ENCODE measurements around the gene CBY2. TPM values are rescaled to one million over a fixed set of nuclear protein-coding genes. Genes with fewer than 3 reads are reported as not detected.

Gene CBY2
- total and polyA plus RNA-seq, 2 of the 4 experiments (the other 2 are of a cell fraction), result not detected

DNA sequence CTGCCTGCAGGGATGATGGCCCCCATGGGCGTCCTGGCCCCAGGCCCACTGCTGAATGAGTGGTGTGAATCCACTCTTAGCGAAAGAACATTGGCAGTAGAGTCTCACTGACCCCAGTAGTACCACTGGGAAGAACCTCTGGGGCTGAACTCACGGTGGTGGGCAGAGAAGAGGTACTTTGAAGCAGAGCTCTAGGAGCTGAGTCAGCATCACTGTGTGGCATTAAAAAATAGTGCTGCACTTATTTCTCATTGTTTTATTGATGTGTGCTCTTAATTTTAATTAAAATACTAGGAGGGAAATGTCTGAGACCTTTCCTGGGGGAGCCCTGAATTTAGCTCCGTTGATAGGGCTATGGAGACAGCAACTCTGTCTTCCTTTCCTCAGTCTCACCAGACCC lies 61.3 kb downstream of the CBY2 start:
- H3K56ac ChIP-seq (ENCODE audit: extremely low read depth, insufficient read depth, low read length), result no peak overlapping the region
- H3K18ac ChIP-seq (ENCODE audit: low read depth, low read length), result no peak overlapping the region
- no peak overlapping the region for H4K5ac ChIP-seq (ENCODE audit: low read depth, low read length)
- H3K23ac ChIP-seq (ENCODE audit: low read depth, low read length), result no peak overlapping the region
- no peaks in the 10 kb centered on the region for H3K79me1 ChIP-seq (ENCODE audit: low read depth in 1 of 2, low read length in 2 of 2)
- H2BK15ac ChIP-seq (ENCODE audit: low read depth, low read length), result no peak overlapping the region
- H3K4ac ChIP-seq (ENCODE audit: low read depth, low read length), result no peak overlapping the region
- no peaks in the 10 kb centered on the region for H4K20me1 ChIP-seq (ENCODE audit: insufficient read depth, low read length)
- no peaks in the 10 kb centered on the region for H3K36me3 ChIP-seq (ENCODE audit: control insufficient read depth, insufficient read depth, low read length)
- no peak overlapping the region for H3K4me2 ChIP-seq (ENCODE audit: low read depth, low read length)
- peaks cover 12% of the 10 kb centered on the region for H3K27me3 ChIP-seq (ENCODE audit: control insufficient read depth, insufficient read depth, low read length)
- H3K9ac ChIP-seq (ENCODE audit: low read depth, low read length), result no peak overlapping the region
- BruUV-seq (replicated peaks), result no TSS peak
- no peaks in the 10 kb centered on the region for H3K4me1 ChIP-seq (ENCODE audit: control insufficient read depth, insufficient read depth, low read length)
- no peaks in the 10 kb centered on the region; the same call in 1 of the 2 replicates for H3K9me3 ChIP-seq (ENCODE audit: control insufficient read depth, insufficient read depth, low read length)
- H2BK120ac ChIP-seq (ENCODE audit: low read depth, low read length), result no peak overlapping the region
- 43% methylated on average over 2 of the region's 4 CpGs; no CpG with 5 or more reads in 1 of the 2 experiments for WGBS, 2 experiments (ENCODE audit: extremely low coverage in 2 of 2, insufficient read length in 1 of 2)
- H2BK20ac ChIP-seq (ENCODE audit: low read depth, low read length), result no peak overlapping the region
- no peak overlapping the region for H4K91ac ChIP-seq (ENCODE audit: insufficient read depth, low read depth, low read length)
- no peak overlapping the region for H2AK5ac ChIP-seq (ENCODE audit: low read depth, low read length)
- H2AFZ ChIP-seq (replicated peaks; ENCODE audit: low read length, poor library complexity), result no peak overlapping the region
- in situ Hi-C loops (cut with MboI; ENCODE audit: low sequenced_read_pairs) (no loop called here), intact Hi-C loops (cut with micrococcal nuclease) (no loop called here), dilution Hi-C loops (cut with HindIII; ENCODE audit: low sequenced_read_pairs, unreplicated experiment) (no loop called here)
- H3K14ac ChIP-seq (replicated peaks; ENCODE audit: low read depth, low read length), result no peak overlapping the region
- TF ChIP-seq RFX5 (IDR thresholded peaks at IDR 0.05; ENCODE audit: low read depth, low read length), result no peak
- TF ChIP-seq, protein P1, sequence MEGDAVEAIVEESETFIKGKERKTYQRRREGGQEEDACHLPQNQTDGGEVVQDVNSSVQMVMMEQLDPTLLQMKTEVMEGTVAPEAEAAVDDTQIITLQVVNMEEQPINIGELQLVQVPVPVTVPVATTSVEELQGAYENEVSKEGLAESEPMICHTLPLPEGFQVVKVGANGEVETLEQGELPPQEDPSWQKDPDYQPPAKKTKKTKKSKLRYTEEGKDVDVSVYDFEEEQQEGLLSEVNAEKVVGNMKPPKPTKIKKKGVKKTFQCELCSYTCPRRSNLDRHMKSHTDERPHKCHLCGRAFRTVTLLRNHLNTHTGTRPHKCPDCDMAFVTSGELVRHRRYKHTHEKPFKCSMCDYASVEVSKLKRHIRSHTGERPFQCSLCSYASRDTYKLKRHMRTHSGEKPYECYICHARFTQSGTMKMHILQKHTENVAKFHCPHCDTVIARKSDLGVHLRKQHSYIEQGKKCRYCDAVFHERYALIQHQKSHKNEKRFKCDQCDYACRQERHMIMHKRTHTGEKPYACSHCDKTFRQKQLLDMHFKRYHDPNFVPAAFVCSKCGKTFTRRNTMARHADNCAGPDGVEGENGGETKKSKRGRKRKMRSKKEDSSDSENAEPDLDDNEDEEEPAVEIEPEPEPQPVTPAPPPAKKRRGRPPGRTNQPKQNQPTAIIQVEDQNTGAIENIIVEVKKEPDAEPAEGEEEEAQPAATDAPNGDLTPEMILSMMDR (conservative IDR thresholded peaks at IDR 0.05; ENCODE audit: low read depth, low read length), result no peak
- TF ChIP-seq MAZ (IDR thresholded peaks at IDR 0.05; ENCODE audit: borderline replicate concordance, low read depth, low read length), result no peak
- TF ChIP-seq NFE2L2 (IDR thresholded peaks at IDR 0.05; ENCODE audit: low read depth, low read length), result no peak
- TF ChIP-seq, protein P2, sequence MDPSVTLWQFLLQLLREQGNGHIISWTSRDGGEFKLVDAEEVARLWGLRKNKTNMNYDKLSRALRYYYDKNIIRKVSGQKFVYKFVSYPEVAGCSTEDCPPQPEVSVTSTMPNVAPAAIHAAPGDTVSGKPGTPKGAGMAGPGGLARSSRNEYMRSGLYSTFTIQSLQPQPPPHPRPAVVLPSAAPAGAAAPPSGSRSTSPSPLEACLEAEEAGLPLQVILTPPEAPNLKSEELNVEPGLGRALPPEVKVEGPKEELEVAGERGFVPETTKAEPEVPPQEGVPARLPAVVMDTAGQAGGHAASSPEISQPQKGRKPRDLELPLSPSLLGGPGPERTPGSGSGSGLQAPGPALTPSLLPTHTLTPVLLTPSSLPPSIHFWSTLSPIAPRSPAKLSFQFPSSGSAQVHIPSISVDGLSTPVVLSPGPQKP (IDR thresholded peaks at IDR 0.05; ENCODE audit: borderline replicate concordance, low read depth, low read length), result no peak
- TF ChIP-seq RAD21 (IDR thresholded peaks at IDR 0.05; ENCODE audit: low read length), result no peak
- TF ChIP-seq, protein P3, sequence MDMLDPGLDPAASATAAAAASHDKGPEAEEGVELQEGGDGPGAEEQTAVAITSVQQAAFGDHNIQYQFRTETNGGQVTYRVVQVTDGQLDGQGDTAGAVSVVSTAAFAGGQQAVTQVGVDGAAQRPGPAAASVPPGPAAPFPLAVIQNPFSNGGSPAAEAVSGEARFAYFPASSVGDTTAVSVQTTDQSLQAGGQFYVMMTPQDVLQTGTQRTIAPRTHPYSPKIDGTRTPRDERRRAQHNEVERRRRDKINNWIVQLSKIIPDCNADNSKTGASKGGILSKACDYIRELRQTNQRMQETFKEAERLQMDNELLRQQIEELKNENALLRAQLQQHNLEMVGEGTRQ (IDR thresholded peaks at IDR 0.05; ENCODE audit: low read depth, low read length), result no peak
- TF ChIP-seq MXI1 (IDR thresholded peaks at IDR 0.05; ENCODE audit: borderline replicate concordance, low read depth, low read length), result no peak
- TF ChIP-seq FOS (IDR thresholded peaks at IDR 0.05; ENCODE audit: low read depth, low read length), result no peak
- TF ChIP-seq POLR2A (IDR thresholded peaks at IDR 0.05; ENCODE audit: low read depth, low read length), result no peak
- no peak; the same call in 1 of the 2 replicates for TF ChIP-seq MAFK (IDR thresholded peaks at IDR 0.05; ENCODE audit: low read depth, low read length)
- no peak for DNase-seq
- POLR2A ChIA-PET (ENCODE audit: unreplicated experiment), result no interaction called here
- H2BK5ac ChIP-seq (ENCODE audit: low read depth, low read length, poor library complexity, severe bottlenecking), result no peak overlapping the region
- H3K27ac ChIP-seq (ENCODE audit: insufficient read depth, low read length), result no peak overlapping the region
- H4K8ac ChIP-seq (ENCODE audit: low read depth in 2 of 2, low read length in 2 of 2), result no peak overlapping the region
- no peak overlapping the region for H2AK9ac ChIP-seq (replicated peaks; ENCODE audit: low read depth, low read length, poor library complexity)
- no peak overlapping the region for H3K4me3 ChIP-seq (ENCODE audit: insufficient read depth, low read depth, low read length)
- CTCF ChIA-PET, result no interaction called here
- ATAC-seq (ENCODE audit: low read depth), result no peak
- no peaks in the 10 kb centered on the region for H3K9me1 ChIP-seq (ENCODE audit: insufficient read depth, low read length)

Data from IMR-90 (cell line).